A549 (cell line): ENCODE measurements around the gene AK8. TPM values are rescaled to one million over a fixed set of nuclear protein-coding genes. Genes with fewer than 3 reads are reported as not detected.

Experiments
- ATAC-seq, 2 experiments: fragments of 200-7000 bp in 1 of 2; fragments of >200 bp in 1 of 2; cut with Nextera tagmentation in 1 of 2; cut with Tn5 transposase in 1 of 2; 3 replicates each; pipeline versions ENCODE4 v1.8.0 to v1.9.1; 2018 to 2020; ENCODE audit warnings: mild to moderate bottlenecking in 1 of 2, moderate library complexity in 1 of 2
- CTCF ChIA-PET: fragments of 300-600 bp; sonication (Branson Sonifier 250); formaldehyde crosslinking; extraction: SDS; loops from one replicate; lab custom pipeline; 2021; ENCODE audit warnings: antibody characterized with exemption, inconsistent platforms; lab: Yijun Ruan, JAX
- POLR2A ChIA-PET: fragments of 350-600 bp; formaldehyde crosslinking; extraction: SDS; loops from one replicate; lab custom pipeline; 2021; ENCODE audit warnings: antibody characterized with exemption, inconsistent platforms; lab: Yijun Ruan, JAX
- DNase-seq, 2 experiments: peaks; one replicate each; pipeline versions ENCODE4 v3.0.0 to v3.0.0-alpha.2; 2011 to 2016; ENCODE audit warnings: low read depth in 1 of 2, low spot score in 1 of 2
- FAIRE-seq: peaks from 2 replicates; lab custom pipeline; 2011; peaks lifted over from hg19 to GRCh38; lab: Jason Lieb, UNC
- H3K27ac ChIP-seq, 2 experiments: fragments of >200 bp; sonication (Bioruptor Twin); formaldehyde crosslinking; 3 replicates each; pipeline ENCODE4 v1.5.1; 2016 to 2017
- H3K4me1 ChIP-seq: fragments of >200 bp; sonication (Bioruptor Twin); formaldehyde crosslinking; 3 replicates; pipeline ENCODE4 v1.6.1; 2016
- H3K4me2 ChIP-seq: fragments of >200 bp; sonication (Bioruptor Twin); formaldehyde crosslinking; 3 replicates; pipeline ENCODE4 v1.6.1; 2016
- H3K4me3 ChIP-seq: fragments of >200 bp; sonication (Bioruptor Twin); formaldehyde crosslinking; 3 replicates; pipeline ENCODE4 v1.5.1; 2016
- H3K9me3 ChIP-seq: fragments of >200 bp; sonication (Bioruptor Twin); formaldehyde crosslinking; 3 replicates; pipeline ENCODE4 v1.6.1; 2016
- CBX2 ChIP-seq: fragments of 200-600 bp; sonication (generic); IDR thresholded peaks from 2 replicates; pipeline ENCODE4 v1.6.1; 2016; ENCODE audit warnings: low read depth, mild to moderate bottlenecking, borderline replicate concordance
- CBX8 ChIP-seq: fragments of 200-600 bp; sonication (generic); IDR thresholded peaks from 2 replicates; pipeline ENCODE4 v1.6.1; 2016
- CEBPB ChIP-seq, 2 experiments: fragments of >200 bp in 1 of 2; sonication (Bioruptor Twin) in 1 of 2; formaldehyde crosslinking in 1 of 2; IDR thresholded peaks; 2 replicates each; pipeline ENCODE4 v1.6.1; 2012 to 2016
- CHD2 ChIP-seq: fragments of 150-350 bp; IDR thresholded peaks from 2 replicates; pipeline ENCODE4 v1.6.1; 2014; ENCODE audit warnings: low read length; ENCODE audit not compliant: partially characterized antibody
- CHD4 ChIP-seq: fragments of 200-600 bp; sonication (generic); IDR thresholded peaks from 2 replicates; pipeline ENCODE4 v1.6.1; 2016; ENCODE audit warnings: antibody characterized with exemption, mild to moderate bottlenecking, borderline replicate concordance
- EHF ChIP-seq: fragments of 250-450 bp; sonication (Bioruptor Pico); IDR thresholded peaks from 2 replicates; pipeline ENCODE4 v1.5.0; 2020; ENCODE audit warnings: mild to moderate bottlenecking
- FOSL2 ChIP-seq, 2 experiments: fragments of 450-650 bp in 1 of 2; fragments of >200 bp in 1 of 2; sonication (Bioruptor Twin) in 1 of 2; formaldehyde crosslinking; IDR thresholded peaks; 2 replicates each; pipeline versions ENCODE4 v1.5.0 to v1.6.1; 2016 to 2020; ENCODE audit warnings: mild to moderate bottlenecking in 1 of 2, moderate library complexity in 1 of 2
- GATA3 ChIP-seq: IDR thresholded peaks from 2 replicates; pipeline ENCODE4 v1.6.1; 2012; ENCODE audit warnings: borderline replicate concordance
- HOXA7 ChIP-seq: fragments of 250-450 bp; sonication (Bioruptor Pico); IDR thresholded peaks from 2 replicates; pipeline ENCODE4 v1.5.0; 2020; ENCODE audit warnings: mild to moderate bottlenecking, moderate library complexity
- HOXB13 ChIP-seq: fragments of 250-450 bp; sonication (Bioruptor Pico); IDR thresholded peaks from 2 replicates; pipeline ENCODE4 v1.5.0; 2020; ENCODE audit warnings: low read depth, mild to moderate bottlenecking, moderate library complexity
- HOXB5 ChIP-seq: fragments of 250-450 bp; sonication (Bioruptor Pico); IDR thresholded peaks from 2 replicates; pipeline ENCODE4 v1.5.0; 2020; ENCODE audit warnings: mild to moderate bottlenecking, moderate library complexity
- JUN ChIP-seq, 2 experiments: fragments of >200 bp; sonication (Bioruptor Twin); formaldehyde crosslinking; IDR thresholded peaks; 2 replicates in 1 of 2; 3 replicates in 1 of 2; pipeline ENCODE4 v1.6.1; 2016 to 2017
- KDM1A ChIP-seq: fragments of 200-600 bp; sonication (generic); IDR thresholded peaks from 2 replicates; pipeline ENCODE4 v1.6.1; 2016; ENCODE audit warnings: low read depth, mild to moderate bottlenecking
- KDM5A ChIP-seq: fragments of 200-600 bp; sonication (generic); IDR thresholded peaks from 2 replicates; pipeline ENCODE4 v1.6.1; 2016; ENCODE audit warnings: antibody characterized with exemption, mild to moderate bottlenecking
- MYC ChIP-seq: IDR thresholded peaks from 2 replicates; pipeline ENCODE4 v1.6.1; 2012; ENCODE audit warnings: mild to moderate bottlenecking, inconsistent platforms, low read length, improper control_type of control experiment, borderline replicate concordance
- NFE2L2 ChIP-seq: fragments of 150-350 bp; conservative IDR thresholded peaks from 2 replicates; pipeline ENCODE4 v1.6.1; 2014; ENCODE audit warnings: low read length
- NR3C1 ChIP-seq: fragments of >200 bp; sonication (Bioruptor Twin); formaldehyde crosslinking; IDR thresholded peaks from 3 replicates; pipeline ENCODE4 v1.6.1; 2017
- RCOR1 ChIP-seq: fragments of 150-350 bp; IDR thresholded peaks from 2 replicates; pipeline ENCODE4 v1.6.1; 2014; ENCODE audit warnings: antibody characterized with exemption, low read length, low read depth
- REST ChIP-seq: fragments of 200-600 bp; sonication (generic); IDR thresholded peaks from 2 replicates; pipeline ENCODE4 v1.6.1; 2016; ENCODE audit warnings: antibody characterized with exemption, mild to moderate bottlenecking, moderate library complexity
- RNF2 ChIP-seq: fragments of 200-600 bp; sonication (generic); IDR thresholded peaks from 2 replicates; pipeline ENCODE4 v1.6.1; 2016; ENCODE audit warnings: low read depth, mild to moderate bottlenecking, antibody characterized with exemption, moderate library complexity, borderline replicate concordance
- SMC3 ChIP-seq: fragments of >200 bp; sonication (Bioruptor Twin); formaldehyde crosslinking; IDR thresholded peaks from 3 replicates; pipeline ENCODE4 v1.6.1; 2018; ENCODE audit warnings: inconsistent platforms
- USF2 ChIP-seq: fragments of 450-650 bp; IDR thresholded peaks from 2 replicates; pipeline ENCODE4 v1.6.1; 2014; ENCODE audit warnings: antibody characterized with exemption
- ZC3H11A ChIP-seq: fragments of 450-650 bp; IDR thresholded peaks from 2 replicates; pipeline ENCODE4 v1.6.1; 2014; ENCODE audit warnings: antibody characterized with exemption, mild to moderate bottlenecking
- ZFP36 ChIP-seq: fragments of 450-650 bp; IDR thresholded peaks from 2 replicates; pipeline ENCODE4 v1.6.1; 2014; ENCODE audit warnings: borderline replicate concordance; ENCODE audit not compliant: partially characterized antibody
- ZSCAN20 ChIP-seq: fragments of 250-450 bp; sonication (Bioruptor Pico); IDR thresholded peaks from 2 replicates; pipeline ENCODE4 v1.8.0; 2022; ENCODE audit warnings: mild to moderate bottlenecking, moderate library complexity
- WGBS: methylation state at CpG from one replicate; pipeline ENCODE4 v1.1.6; 2017; ENCODE audit errors: missing lambda C conversion rate; 5-methylcytosine and 5-hydroxymethylcytosine counted together
- polyA minus RNA-seq: library from RNA; depleted of rRNA, polyadenylated mRNA; stranded (reverse); fragments of >200 nt; gene quantifications from 2 replicates; pipeline ENCODE4 v1.2.3, GENCODE V29; 2011; rRNA and poly(A)+ RNA removed
- polyA plus RNA-seq, 4 experiments: library from polyadenylated mRNA; depleted of rRNA in 3 of 4; stranded (reverse); fragments of >200 nt; fragmentation: RNase III in 1 of 4; extraction: RNeasy Plus Mini Kit Qiagen cat#74134 plus additional on column Dnase treatment in 1 of 4; gene quantifications; 2 replicates in 3 of 4; 3 replicates in 1 of 4; pipeline ENCODE4 v1.2.3, GENCODE V29; 2011 to 2017
- TF ChIP-seq, protein P1 (sequence below): fragments of 250-450 bp; sonication (Bioruptor Pico); IDR thresholded peaks from 2 replicates; pipeline ENCODE4 v1.5.0; 2020; ENCODE audit warnings: low read depth, mild to moderate bottlenecking, moderate library complexity
- TF ChIP-seq, protein P2 (sequence below): fragments of >200 bp; sonication (Bioruptor Twin); formaldehyde crosslinking; IDR thresholded peaks from 3 replicates; pipeline ENCODE4 v1.5.1; 2016
- TF ChIP-seq, protein P3 (sequence below): fragments of 250-450 bp; sonication (Bioruptor Pico); IDR thresholded peaks from 2 replicates; pipeline ENCODE4 v1.5.0; 2021; ENCODE audit warnings: mild to moderate bottlenecking, moderate library complexity, borderline replicate concordance

Gene AK8
- polyA plus RNA-seq (2011; rRNA removed) (0.61 and 0.77 TPM in 2 replicates), polyA plus RNA-seq (2017; fragmentation: RNase III; extraction: RNeasy Plus Mini Kit Qiagen cat#74134 plus additional on column Dnase treatment) (0.61 to 0.63 TPM (median 0.62 TPM) in 3 replicates), polyA minus RNA-seq (1.4 and 2.1 TPM in 2 replicates)
- 0.51 and 0.54 TPM in 2 replicates for polyA plus RNA-seq (2012; cell fraction: cytosol; rRNA removed)
- 0.86 and 1.1 TPM in 2 replicates for polyA plus RNA-seq (2012; cell fraction: nucleus; rRNA removed)

DNA sequence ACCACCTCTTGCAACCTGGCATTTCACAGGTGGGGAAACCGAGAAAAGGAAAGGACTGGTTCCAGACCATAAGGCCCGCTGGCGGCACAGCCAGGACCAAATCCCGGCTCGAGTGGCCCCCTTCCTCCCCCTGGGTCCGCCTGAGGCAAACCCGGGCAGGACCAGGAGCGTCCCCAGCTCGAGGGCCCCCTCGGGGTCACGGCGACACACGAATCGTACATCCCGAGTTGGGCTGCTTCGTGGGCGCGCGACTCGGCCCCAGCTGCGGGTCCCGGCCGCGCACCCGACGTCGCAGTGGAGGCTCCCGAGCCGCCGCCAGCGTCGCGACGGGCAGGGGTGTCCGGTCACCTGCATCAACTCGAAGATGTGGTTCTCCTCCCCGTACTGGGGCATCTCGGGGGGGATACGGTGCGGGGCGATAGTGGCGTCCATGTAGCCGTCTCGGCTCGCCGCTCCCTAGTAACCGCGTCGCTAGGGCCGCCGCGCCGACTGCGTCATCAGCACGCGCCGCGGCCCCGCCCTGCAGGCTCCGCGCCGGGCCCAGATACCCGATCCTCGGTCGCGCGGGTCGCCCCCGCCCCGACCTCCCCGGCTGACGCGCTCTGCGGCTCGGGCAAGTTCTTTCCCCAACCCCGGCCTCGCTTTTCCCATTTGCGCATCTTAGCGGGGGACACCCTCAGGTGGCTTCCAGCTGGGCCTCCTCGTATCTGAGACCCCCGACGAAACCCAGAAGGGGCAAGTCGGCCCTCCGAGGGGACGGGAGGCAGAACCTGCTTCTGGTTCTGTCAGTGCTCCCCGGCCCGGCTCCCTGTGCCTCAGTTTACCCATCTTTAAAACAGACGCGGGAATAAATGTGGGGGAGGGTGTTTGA lies at the start of gene AK8:
Gene AK8, minus strand, starts transcription at position 461 of the 871 bp plus-strand sequence. Its CDS starts 29 bp downstream, at position 432.
- Histone ChIP-seq H3K4me2 (peak within 1 kb of the TSS; percentile 97), H3K9me3 (no peaks in the 10 kb centered on the region), H3K4me3 (peak within 1 kb of the TSS; percentile 97), H3K4me1 (peaks cover 8% of the 10 kb centered on the region; the same call in 1 of the 3 replicates), H3K27ac (peak within 1 kb of the TSS; percentile 89 to 95)
- ATAC-seq (peak; percentile 77 to 89), DNase-seq (peak; percentile 78 to 81), FAIRE-seq (no peak)
- POLR2A ChIA-PET = interaction anchor here (1.2 kb wide), 1 partner anchor 26 kb away, joined by 3 read pairs; no protein-coding TSS in a partner anchor
- 2% methylated on average over 17 of the region's 89 CpGs for WGBS
- CTCF ChIA-PET = interaction anchor here (1.1 kb wide), 1 partner anchor 41 kb away, joined by 3 read pairs; no protein-coding TSS in a partner anchor
- TF ChIP-seq, protein P1, sequence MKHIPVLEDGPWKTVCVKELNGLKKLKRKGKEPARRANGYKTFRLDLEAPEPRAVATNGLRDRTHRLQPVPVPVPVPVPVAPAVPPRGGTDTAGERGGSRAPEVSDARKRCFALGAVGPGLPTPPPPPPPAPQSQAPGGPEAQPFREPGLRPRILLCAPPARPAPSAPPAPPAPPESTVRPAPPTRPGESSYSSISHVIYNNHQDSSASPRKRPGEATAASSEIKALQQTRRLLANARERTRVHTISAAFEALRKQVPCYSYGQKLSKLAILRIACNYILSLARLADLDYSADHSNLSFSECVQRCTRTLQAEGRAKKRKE = no peak
- TF ChIP-seq RCOR1 (no peak), KDM5A (peak; percentile 41; the same call in 1 of the 2 replicates), CHD2 (peak; percentile 45), ZC3H11A (no peak), USF2 (no peak), NR3C1 (no peak), JUN (IDR thresholded peaks at IDR 0.05) (peak in 1 of 2 experiments; percentile 64; a peak in 3 of 5 replicates), CEBPB (IDR thresholded peaks at IDR 0.05) (no peak), HOXB5 (CRISPR knock-in tag) (no peak), NFE2L2 (no peak), HOXA7 (CRISPR knock-in tag) (no peak), FOSL2 (IDR thresholded peaks at IDR 0.05) (no peak), FOSL2 (CRISPR knock-in tag; IDR thresholded peaks at IDR 0.05) (0 out of 2 replicates have a peak, but pooled peaks have one; percentile 19), ZFP36 (no peak), GATA3 (peak; percentile 31; the same call in 1 of the 2 replicates), CHD4 (no peak), RNF2 (no peak), KDM1A (no peak), EHF (no peak), CBX8 (no peak), ZSCAN20 (no peak), CBX2 (no peak), HOXB13 (CRISPR knock-in tag) (no peak), REST (peak; percentile 35; the same call in 1 of the 2 replicates), MYC (no peak), SMC3 (no peak)
- TF ChIP-seq, protein P2, sequence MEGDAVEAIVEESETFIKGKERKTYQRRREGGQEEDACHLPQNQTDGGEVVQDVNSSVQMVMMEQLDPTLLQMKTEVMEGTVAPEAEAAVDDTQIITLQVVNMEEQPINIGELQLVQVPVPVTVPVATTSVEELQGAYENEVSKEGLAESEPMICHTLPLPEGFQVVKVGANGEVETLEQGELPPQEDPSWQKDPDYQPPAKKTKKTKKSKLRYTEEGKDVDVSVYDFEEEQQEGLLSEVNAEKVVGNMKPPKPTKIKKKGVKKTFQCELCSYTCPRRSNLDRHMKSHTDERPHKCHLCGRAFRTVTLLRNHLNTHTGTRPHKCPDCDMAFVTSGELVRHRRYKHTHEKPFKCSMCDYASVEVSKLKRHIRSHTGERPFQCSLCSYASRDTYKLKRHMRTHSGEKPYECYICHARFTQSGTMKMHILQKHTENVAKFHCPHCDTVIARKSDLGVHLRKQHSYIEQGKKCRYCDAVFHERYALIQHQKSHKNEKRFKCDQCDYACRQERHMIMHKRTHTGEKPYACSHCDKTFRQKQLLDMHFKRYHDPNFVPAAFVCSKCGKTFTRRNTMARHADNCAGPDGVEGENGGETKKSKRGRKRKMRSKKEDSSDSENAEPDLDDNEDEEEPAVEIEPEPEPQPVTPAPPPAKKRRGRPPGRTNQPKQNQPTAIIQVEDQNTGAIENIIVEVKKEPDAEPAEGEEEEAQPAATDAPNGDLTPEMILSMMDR = no peak
- TF ChIP-seq, protein P3, sequence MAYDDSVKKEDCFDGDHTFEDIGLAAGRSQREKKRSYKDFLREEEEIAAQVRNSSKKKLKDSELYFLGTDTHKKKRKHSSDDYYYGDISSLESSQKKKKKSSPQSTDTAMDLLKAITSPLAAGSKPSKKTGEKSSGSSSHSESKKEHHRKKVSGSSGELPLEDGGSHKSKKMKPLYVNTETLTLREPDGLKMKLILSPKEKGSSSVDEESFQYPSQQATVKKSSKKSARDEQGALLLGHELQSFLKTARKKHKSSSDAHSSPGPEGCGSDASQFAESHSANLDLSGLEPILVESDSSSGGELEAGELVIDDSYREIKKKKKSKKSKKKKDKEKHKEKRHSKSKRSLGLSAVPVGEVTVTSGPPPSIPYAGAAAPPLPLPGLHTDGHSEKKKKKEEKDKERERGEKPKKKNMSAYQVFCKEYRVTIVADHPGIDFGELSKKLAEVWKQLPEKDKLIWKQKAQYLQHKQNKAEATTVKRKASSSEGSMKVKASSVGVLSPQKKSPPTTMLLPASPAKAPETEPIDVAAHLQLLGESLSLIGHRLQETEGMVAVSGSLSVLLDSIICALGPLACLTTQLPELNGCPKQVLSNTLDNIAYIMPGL (CRISPR knock-in tag) = peak; percentile 38; the same call in 1 of the 2 replicates
